ENCODE measurements around the gene SMIM44. TPM values are rescaled to one million over a fixed set of nuclear protein-coding genes. Genes with fewer than 3 reads are reported as not detected.
A peak's percentile ranks its signal among the peaks of the same experiment; 100 is the strongest.
"Not testable (repeated sequence)": the region's sequence is repeated elsewhere in the genome, so short reads cannot be mapped to it uniquely, and the experiment has no call there.

The SMIM44 gene
- total and polyA plus RNA-seq, 10 donors, result not detected

DNA sequence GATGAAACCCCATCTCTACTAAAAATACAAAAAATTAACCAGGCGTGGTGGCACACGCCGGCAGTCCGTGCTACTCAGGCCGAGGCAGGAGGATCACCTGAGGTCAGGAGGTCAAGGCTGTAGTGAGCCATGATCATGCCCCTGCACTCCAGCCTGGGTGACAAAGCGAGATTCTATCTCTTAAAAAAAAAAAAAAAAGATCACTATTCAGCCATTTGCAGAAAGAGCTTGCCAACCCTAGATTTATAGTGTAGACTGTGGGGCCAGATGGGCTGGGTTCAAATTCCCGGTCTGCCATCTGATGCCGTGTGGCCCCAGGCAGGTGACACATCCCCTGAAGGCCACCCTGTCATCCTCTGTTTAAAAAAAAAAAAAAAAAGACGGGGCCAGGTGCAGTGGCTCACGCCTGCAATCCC is 31.8 kb downstream of the SMIM44 start:
- Histone ChIP-seq H3K9me3 (no peaks in the 10 kb centered on the region), H3K27ac (peak overlapping the region in 7 of 8 donors; percentile 19 to 66 (median 43)), H3K27me3 (replicated peaks in 1 of 7) (no peaks in the 10 kb centered on the region), H3K4me3 (no peak overlapping the region), H3K36me3 (peaks cover 0 to 100% (median 56%) of the 10 kb centered on the region in 6 donors), H3K4me1 (peaks cover 0 to 14% (median 2%) of the 10 kb centered on the region in 6 donors)
- intact Hi-C loops (cut with DNase I; ENCODE audit: low total_unique reads), result no loop called here
- DNase-seq, result no peak
- 81 to 91% (median 88%) methylated on average over 9 to 10 of the region's 10 CpGs for WGBS, 5 donors
- no peak for TF ChIP-seq POLR2AphosphoS5 (IDR thresholded peaks at IDR 0.05)
- TF ChIP-seq, protein P1, sequence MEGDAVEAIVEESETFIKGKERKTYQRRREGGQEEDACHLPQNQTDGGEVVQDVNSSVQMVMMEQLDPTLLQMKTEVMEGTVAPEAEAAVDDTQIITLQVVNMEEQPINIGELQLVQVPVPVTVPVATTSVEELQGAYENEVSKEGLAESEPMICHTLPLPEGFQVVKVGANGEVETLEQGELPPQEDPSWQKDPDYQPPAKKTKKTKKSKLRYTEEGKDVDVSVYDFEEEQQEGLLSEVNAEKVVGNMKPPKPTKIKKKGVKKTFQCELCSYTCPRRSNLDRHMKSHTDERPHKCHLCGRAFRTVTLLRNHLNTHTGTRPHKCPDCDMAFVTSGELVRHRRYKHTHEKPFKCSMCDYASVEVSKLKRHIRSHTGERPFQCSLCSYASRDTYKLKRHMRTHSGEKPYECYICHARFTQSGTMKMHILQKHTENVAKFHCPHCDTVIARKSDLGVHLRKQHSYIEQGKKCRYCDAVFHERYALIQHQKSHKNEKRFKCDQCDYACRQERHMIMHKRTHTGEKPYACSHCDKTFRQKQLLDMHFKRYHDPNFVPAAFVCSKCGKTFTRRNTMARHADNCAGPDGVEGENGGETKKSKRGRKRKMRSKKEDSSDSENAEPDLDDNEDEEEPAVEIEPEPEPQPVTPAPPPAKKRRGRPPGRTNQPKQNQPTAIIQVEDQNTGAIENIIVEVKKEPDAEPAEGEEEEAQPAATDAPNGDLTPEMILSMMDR (IDR thresholded peaks at IDR 0.05 in 8 of 11, conservative IDR thresholded peaks at IDR 0.05 in 3 of 11), result no peak
- TF ChIP-seq POLR2A (IDR thresholded peaks at IDR 0.05), result no peak

DNA sequence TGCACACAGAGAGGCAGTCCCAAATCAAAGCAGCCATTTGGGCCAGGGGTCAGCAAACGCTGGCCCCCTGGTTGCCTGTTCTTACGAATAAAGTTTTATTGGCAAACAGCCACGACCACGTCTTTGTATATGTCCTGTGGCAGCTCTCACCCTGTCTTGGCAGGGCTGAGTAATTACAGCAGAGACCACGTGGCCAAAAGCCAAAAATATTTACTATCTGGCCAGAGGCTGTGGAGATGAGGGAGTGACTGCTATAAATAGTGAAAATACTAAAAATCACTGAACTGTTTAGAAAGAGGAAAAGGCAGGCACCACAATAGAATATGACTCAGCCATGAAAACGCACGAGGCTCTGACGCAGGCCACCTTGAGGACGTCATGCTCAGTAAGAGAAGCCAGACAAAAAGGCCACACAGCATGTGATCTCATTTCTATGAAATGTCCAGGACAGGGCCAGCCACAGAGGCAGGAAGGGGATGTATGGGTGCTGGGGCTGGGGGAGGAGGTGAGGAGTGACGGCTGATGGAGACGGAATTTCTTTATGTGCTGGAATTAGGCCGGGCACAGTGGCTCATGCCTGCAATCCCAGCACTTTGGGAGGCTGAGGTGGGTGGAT is 32.3 kb downstream of the SMIM44 start:
- Histone ChIP-seq H3K27ac (peak overlapping the region in 7 of 8 donors; percentile 19 to 66 (median 43)), H3K4me3 (no peak overlapping the region), H3K4me1 (peaks cover 0 to 13% (median 3%) of the 10 kb centered on the region in 6 donors), H3K27me3 (replicated peaks in 1 of 7) (no peaks in the 10 kb centered on the region), H3K36me3 (peaks cover 0 to 100% (median 54%) of the 10 kb centered on the region in 6 donors), H3K9me3 (no peaks in the 10 kb centered on the region)
- TF ChIP-seq POLR2AphosphoS5 (IDR thresholded peaks at IDR 0.05) (peak in 2 of 3 donors; percentile 32 to 68), POLR2A (IDR thresholded peaks at IDR 0.05) (no peak)
- no peak for DNase-seq
- intact Hi-C loops (cut with DNase I; ENCODE audit: low total_unique reads), result no loop called here
- 59 to 75% (median 62%) methylated on average over 12 of the region's 12 CpGs for WGBS, 5 donors

DNA sequence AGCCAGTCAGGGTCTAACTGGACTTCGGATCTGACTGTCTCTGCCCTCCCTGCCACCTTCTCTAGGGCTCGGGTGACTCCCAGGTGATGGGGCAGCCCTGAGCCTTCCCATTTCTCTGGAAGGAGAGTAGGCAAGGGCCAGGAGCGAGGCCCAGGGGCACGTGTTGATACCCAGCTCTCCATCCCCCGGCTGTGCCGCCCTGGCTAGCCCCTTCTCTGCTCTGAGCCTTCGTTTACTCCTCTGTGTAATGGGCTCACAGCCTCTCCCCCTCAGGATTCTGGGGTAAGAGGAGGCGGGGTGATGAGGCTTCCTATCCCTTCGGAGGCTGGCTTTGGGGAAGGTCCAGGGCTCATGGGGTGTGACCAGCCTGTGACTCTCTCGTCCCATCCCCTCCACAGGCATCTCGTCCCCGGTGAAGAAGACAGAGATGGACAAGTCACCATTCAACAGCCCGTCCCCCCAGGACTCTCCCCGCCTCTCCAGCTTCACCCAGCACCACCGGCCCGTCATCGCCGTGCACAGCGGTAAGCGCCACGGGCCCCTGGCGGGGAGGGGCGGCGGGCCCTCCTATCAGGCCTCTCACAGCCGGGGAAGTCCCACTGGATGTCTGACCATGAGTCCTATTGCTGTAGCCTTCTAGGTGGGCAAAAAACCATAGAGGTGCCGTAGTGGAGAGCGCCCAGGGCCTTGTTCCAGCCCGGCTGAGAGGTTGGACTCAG is 34.5 kb downstream of the SMIM44 start:
- H3K4me3 ChIP-seq, result no peak overlapping the region
- 94 to 98% (median 95%) methylated on average over 28 of the region's 28 CpGs for WGBS, 5 donors
- H3K27ac ChIP-seq, result peak overlapping the region in 2 of 8 donors; percentile 0 to 11
- TF ChIP-seq POLR2AphosphoS5 (IDR thresholded peaks at IDR 0.05), result no peak
- TF ChIP-seq, protein P1 (IDR thresholded peaks at IDR 0.05 in 8 of 11, conservative IDR thresholded peaks at IDR 0.05 in 3 of 11), result no peak
- TF ChIP-seq POLR2A (IDR thresholded peaks at IDR 0.05), result no peak
- no peaks in the 10 kb centered on the region for H3K27me3 ChIP-seq (replicated peaks in 1 of 7)
- no peaks in the 10 kb centered on the region for H3K9me3 ChIP-seq
- DNase-seq, result no peak
- H3K36me3 ChIP-seq, result peaks cover 0 to 98% (median 42%) of the 10 kb centered on the region in 6 donors
- H3K4me1 ChIP-seq, result peaks cover 8 to 34% (median 23%) of the 10 kb centered on the region in 6 donors
- intact Hi-C loops (cut with DNase I; ENCODE audit: low total_unique reads), result no loop called here

DNA sequence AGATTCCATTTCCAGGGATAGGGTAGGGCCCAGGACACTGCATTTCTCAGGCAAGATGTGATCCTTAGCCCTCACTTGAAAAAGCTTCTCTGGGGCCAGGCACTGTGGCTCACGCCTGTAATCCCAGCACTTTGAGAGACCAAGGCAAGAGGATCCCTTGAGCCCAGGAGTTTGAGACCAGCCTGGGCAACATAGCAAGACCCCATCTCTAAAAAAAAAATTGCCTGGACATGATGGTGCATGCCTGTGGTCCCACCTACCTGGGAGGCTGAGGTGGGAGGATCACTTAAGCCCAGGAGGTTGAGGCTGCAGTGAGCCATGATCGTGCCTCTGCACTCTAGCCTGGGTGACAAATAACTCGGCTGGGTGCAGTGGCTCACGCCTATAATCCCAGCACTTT is 36.6 kb downstream of the SMIM44 start:
- WGBS, 5 donors, result 90 to 98% (median 94%) methylated on average over 3 to 4 of the region's 4 CpGs
- DNase-seq; H3K27me3 ChIP-seq (replicated peaks in 1 of 7); H3K9me3 ChIP-seq; intact Hi-C loops (cut with DNase I; ENCODE audit: low total_unique reads); H3K4me3 ChIP-seq: not testable (repeated sequence)
- Histone ChIP-seq H3K36me3 (peaks cover 0 to 90% (median 24%) of the 10 kb centered on the region in 6 donors), H3K4me1 (peaks cover 10 to 55% (median 33%) of the 10 kb centered on the region in 6 donors), H3K27ac (peak overlapping the region in 3 of 8 donors; percentile 3 to 46 (median 8))

DNA sequence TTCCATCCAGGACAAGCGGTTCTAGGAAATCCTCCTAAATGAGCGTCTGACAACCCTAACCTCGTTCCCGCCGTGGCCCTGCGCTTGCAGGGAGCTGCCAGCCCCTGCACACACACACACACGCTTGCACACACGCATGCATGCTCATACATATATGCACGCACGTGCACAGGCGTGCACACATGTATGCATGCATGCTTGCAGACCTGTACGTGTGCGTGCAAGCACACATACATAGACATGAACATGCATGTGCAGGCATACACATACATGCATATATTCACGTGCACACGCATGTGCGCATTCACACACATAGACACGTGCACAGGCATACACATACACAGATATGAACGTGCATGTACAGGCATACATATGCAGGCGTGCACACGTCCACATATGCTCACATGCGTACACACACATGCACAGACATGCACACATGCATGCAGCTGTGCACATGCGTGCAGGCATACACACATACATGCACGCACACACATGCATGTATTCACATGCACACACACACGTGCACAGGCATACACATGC is 38.5 kb downstream of the SMIM44 start:
- peak overlapping the region in 2 of 8 donors; percentile 73 to 78 for H3K27ac ChIP-seq
- H3K27me3 ChIP-seq (replicated peaks in 1 of 7), result no peaks in the 10 kb centered on the region
- peak overlapping the region in 1 of 8 donors; percentile 4 for H3K4me3 ChIP-seq
- TF ChIP-seq POLR2AphosphoS5 (IDR thresholded peaks at IDR 0.05), result peak; percentile 22 to 63 (median 61)
- TF ChIP-seq, protein P1 (IDR thresholded peaks at IDR 0.05 in 8 of 11, conservative IDR thresholded peaks at IDR 0.05 in 3 of 11), result no peak
- intact Hi-C loops (cut with DNase I; ENCODE audit: low total_unique reads), result no loop called here
- no peak for DNase-seq
- H3K9me3 ChIP-seq, result no peaks in the 10 kb centered on the region
- peaks cover 0 to 89% (median 12%) of the 10 kb centered on the region in 6 donors for H3K36me3 ChIP-seq
- H3K4me1 ChIP-seq, result peaks cover 10 to 64% (median 38%) of the 10 kb centered on the region in 6 donors
- 58 to 72% (median 67%) methylated on average over 13 to 24 of the region's 24 CpGs for WGBS, 5 donors
